ENCODE measurements around the gene MPV17. TPM values are rescaled to one million over a fixed set of nuclear protein-coding genes. Genes with fewer than 3 reads are reported as not detected.
"Not testable (repeated sequence)": the region's sequence is repeated elsewhere in the genome, so short reads cannot be mapped to it uniquely, and the experiment has no call there.

MPV17 gene
- total RNA-seq, 1 donor from 2014 or later, result 32.7 TPM

DNA sequence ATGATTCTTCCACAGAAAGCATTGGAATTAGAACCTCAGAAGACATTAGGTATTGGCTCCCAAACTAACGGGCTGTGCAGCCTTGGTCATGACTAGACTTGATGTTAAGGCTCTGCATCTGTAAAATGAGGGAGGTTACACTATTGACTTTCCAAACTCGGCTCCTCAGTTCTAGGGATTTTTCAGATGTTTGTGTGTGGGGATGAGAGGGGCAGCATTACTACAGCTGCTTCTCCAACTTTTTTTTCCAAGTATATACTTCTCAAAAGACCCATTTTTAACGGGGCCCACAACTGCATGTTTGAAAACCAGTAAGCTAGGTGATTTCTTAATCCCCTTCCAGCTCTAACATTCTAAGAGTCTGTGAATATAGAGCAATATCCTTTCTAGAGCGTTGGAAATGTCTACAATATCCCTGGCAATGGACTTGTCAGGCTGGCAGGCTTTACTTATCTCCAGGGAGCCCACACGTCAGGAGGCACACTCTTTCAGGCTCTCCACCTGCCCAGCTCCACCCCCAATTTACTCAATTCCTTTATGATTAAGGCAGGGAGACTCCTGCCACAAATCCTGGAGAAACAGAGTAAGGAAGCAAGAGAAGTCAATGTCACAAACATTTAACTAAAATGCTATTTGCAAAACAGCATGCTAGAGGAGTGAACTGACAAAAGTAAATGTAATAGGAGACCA is 844 bp upstream of the MPV17 start:
- DNase-seq (ENCODE audit: low read depth in 2 of 2), result no peak

DNA sequence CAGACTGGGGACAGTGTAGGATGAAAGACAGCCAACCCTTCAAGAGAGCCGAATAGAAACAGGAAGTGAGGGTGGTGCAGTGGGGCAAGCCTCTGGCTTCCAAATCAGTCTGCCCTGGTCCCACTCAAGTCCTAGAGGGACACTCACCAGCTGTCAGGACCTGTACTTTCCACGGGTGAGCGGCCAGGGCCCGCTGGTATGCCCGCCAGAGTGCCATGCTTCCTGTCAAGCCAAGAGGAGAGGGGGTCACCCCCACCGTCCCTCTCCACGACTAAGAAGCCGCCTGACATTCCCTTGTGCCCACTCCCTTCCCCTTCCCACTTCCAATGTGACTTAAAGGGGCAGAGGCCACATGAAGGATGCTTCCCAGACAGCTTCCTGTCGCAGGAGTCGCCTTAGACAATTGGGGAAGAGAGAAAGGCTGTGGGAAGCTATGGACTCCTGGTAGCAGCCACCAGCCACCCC is 564 bp downstream of the MPV17 start:
- peak; percentile 22 to 49 for DNase-seq (ENCODE audit: low read depth in 2 of 2)

DNA sequence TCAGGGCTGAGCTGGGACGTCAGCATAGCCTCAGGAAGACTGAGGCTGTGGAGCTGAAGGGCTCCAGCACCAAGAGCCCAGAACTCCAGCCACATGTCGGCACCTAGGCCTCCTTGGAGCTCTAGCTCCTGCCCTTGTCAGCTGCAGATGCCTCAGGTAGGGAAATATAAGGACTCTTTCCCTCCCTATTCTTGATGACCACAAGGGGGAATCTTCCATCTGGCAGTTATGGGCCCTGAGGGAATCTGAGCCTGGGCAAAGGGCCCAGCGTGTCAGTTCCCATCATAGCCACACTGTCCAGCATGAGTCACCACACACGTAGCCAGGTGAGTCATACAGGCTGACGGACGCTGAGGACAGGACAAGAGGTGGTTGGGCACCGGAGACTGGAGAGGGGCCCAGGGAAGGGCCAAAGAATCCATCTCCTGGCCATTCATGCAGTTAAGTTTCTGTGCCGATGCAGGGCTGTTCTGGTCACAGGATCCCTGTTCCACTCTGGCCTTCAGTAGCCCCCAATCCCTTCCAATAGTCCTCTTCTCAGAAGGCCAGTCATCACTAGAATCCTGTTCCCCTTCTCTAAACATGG is 1.8 kb downstream of the MPV17 start:
- DNase-seq (ENCODE audit: low read depth in 2 of 2), result peak; percentile 97 to 98

DNA sequence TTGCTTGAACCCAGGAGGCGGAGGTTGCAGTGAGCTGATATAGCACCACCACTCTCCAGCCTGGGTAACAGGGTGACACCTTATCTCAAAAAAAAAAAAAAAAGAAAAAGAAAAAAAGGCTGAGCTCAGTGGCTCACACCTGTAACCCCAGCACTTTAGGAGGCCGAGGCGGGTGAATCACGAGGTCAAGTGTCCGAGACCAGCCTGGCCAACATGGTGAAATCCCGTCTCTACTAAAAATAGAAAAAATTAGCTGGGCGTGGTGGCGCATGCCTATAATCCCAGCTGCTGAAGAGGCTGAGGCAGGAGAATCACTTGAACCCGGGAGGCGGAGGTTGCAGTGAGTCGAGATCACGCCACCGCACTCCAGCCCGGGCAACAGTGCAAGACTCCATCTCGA is 3.1 kb downstream of the MPV17 start:
- not testable (repeated sequence) for DNase-seq (ENCODE audit: low read depth in 2 of 2)

DNA sequence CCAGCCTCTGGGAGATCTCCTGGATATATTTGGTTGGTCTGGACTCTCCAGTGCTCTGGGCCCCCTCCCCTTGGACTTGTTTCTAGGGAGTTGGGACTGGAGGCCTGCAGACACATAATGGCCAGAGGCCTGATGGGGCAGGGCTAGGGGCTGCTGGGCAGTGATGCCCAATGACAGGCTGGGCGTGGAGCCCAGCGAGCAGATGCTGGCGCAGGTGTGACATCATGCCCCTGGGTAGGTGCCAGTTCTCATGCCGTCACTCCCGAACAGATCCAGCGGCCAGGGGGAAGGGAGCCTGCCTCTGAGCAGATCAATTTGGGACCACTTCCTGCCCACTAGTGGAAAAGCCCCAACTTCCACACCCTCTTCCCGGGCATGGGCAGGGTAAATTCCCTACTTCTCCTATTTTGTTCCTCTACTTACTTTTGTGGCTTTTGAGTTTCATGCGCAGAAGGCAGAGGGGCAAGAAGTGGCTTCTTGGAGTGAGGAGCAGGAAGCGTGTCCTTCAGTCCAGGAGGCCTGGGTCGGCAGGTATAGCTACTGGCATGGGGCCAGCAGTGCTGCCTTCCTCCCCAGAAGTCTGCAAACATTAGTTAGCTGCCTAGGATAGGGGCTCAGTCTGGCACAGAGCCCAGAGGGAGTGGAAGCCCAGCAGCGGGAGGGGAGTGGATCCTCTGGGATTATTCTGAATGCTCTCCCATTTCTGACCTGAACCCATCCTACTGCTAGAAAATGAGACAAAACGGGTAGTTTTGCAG is 6.1 kb downstream of the MPV17 start:
- DNase-seq (ENCODE audit: low read depth in 2 of 2), result no peak

DNA sequence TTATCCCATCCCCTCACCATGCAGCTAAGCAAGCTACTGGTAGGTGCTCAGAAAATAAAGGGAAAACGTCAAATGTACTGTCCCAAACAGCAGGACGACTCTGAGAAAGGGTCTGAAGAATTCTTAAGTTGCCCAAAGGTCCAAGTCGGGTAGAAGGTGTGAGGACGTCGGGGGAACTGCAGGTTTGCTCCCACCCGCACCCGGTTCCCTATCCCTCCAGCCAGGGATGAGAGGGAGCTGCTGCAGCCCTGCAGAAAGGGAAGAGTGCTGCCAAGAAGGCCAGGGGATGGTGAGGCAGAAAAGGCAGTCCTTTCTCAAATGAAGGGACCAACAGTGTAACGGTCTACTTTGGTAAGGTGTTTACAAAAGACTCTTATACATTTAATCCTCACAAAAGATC is 7.8 kb downstream of the MPV17 start:
- DNase-seq (ENCODE audit: low read depth in 2 of 2), result no peak

DNA sequence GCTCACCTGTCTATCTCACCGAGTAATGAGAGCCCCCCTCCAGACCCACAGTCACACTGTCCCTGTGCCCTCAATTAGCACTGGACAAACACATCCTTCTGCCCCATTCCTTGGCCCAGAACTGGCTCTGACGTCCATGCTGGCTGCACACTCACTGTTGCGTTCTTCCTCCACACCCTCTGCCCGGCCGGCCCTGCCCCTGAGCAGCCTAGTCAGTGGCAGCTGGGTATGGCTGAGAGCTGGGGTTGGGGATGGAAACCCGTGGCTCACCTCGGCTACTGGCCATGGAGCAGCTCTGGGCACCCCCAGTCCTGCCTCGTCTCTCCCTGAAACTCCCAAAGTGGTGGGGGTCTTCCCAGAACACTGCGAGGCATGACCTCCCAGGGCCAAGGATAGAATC is 8.2 kb downstream of the MPV17 start:
- no peak for DNase-seq (ENCODE audit: low read depth in 2 of 2)

DNA sequence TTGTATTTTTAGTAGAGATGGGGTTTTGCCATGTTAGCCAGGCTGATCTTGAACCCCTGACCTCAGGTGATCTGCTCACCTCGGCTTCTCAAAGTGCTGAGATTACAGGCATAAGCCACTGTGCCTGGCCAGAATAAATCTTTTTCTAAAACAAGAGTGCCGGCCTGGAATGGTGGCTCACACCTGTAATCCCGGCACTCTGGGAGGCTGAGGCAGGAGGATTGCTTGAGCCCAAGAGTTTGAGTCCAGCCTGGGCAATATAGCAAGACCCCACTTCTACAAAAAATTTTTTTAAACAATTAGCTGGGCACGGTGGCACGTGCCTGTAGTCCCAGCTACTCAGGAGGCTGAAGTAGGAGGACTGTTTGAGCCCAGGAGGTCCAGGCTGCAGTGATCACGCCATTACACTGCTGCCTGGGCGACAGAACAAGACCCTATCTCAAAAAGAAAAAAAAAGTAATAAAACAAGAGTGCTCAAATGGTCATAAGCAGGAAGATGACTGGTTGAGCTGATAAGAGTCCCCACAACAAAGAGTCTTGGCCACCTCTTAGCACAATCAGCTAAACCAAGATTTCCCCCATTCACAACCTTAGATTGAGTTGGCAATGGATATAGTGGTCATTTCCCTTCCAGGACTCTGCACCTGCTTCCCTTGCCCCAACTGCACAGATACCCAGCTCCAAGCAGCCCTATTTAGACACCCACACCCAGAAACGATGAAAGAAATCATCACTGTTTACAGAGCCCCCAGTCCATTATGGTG is 8.8 kb downstream of the MPV17 start:
- DNase-seq (ENCODE audit: low read depth in 2 of 2), result no peak

DNA sequence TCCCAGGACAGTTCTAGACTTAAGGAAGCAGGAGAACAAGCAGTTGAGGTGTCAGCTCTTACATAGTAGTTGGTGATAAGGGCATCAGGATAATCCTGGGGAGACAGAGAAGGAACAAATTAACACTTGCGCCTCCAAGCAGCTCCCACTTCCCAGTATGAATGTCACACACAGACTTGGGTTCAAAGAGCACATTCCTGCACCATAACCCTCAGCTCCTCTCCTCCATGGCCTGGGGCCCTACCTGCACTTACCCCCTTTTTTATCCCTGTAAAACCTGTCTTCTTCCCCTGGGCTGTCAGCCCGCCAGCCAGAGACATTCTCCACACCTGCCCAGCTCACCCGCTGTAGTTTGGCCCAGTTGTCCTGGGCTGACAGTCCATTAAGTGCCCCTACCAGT is 10.7 kb downstream of the MPV17 start:
- DNase-seq (ENCODE audit: low read depth in 2 of 2), result no peak

DNA sequence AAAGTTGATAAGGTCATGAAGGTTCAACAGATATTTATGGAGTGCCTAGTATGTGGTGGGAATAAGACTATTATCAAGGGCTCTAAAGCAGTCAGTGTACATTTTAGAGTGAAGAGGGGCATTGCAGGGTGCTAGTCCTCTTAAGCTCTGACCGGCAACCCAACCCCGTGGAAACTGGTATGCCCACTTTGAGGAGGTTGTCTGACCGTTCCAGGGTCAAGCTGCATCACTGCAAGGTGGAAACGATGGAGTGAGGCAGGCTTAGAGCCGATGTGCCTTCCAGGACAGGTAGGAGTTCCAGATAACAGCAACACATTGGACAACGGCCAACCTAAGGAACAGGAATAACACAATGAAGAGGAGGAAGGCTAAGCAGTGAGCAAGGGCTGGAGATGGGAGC is 13.2 kb downstream of the MPV17 start:
- no peak for DNase-seq (ENCODE audit: low read depth in 2 of 2)

DNA sequence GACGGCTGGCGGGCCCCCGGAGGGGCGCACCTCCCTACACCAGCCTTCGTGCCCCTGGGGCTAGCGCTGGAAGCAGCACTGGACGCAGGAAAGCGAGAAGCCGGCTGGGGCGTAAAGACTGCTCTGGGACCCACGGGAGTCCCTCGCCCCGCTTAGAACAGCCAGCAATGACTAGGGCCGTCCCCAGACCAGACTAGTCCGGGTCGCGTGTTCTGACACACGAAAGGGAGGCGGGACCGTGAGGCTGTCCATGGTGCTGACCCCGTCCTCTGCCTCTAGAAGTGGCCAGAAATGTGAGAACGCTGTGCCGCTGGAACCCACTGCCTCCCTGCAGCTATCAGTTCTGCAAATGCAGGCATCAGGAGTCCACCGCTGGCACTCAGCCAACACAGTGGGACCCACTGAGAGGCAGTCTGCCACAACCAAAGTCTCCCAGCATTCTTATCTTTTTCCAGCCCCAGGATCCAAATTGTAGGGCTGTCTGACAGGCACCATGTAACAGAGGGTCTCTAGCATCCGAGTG is 14.5 kb downstream of the MPV17 start, which contains the start of gene UCN:
TSS of gene UCN (minus strand) at position 87 of the 523 bp plus-strand sequence. CDS start 550 bp downstream, outside the sequence.
- peak; percentile 55 to 76 for DNase-seq (ENCODE audit: low read depth in 2 of 2)

DNA sequence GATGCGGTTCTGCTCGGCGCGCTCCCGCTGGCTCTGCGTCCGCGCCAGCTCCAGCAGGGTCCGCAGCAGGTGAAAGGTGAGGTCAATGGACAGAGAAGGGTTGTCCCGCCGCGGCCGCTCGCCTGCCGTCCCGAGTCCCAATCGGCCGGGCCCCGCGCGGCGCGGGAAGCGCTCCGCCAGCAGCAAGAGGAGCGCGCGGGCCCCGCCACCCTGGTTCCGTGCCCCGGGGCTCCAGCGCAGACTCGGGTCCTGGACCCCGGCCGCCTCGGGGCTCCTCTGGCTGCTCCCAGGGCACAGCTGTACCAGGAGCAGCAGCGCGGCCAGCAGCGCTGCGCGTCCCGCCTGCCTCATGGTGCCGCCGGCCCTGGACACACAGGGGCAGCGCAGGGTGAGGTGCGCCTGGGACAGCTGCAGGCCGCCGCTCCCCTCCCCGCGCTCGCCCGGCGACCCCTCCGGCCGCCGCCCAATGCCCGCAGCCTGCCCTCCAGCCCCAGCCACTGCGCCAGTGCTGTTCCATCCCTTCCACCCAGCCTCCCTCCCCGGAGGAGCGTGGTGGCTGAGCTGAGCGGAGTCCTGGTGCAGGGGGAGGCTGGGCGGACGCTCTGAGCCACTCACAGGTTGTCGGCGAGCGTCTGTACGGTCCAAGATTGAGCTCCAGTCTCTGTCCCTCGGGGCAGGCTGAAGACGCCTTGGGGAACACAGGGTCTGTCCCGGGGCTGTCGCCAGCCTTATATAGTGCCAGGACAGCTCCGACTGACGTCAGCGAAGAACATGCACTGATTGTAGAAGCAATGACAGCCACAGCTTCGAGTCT is 15.1 kb downstream of the MPV17 start:
- DNase-seq (ENCODE audit: low read depth in 2 of 2), result no peak

DNA sequence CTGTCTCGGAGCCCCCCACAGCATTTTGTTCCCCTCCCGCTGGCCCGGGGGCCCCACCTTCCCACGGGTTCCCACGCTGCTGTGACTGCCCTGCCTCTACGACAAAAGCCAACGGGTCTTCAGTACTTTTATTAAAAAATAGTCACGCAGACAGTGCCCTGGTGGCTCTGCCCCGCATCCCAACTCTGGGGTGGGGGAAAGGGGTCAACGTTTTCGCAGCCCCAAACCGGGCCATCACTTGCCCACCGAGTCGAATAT is 15.7 kb downstream of the MPV17 start:
- no peak for DNase-seq (ENCODE audit: low read depth in 2 of 2)

DNA sequence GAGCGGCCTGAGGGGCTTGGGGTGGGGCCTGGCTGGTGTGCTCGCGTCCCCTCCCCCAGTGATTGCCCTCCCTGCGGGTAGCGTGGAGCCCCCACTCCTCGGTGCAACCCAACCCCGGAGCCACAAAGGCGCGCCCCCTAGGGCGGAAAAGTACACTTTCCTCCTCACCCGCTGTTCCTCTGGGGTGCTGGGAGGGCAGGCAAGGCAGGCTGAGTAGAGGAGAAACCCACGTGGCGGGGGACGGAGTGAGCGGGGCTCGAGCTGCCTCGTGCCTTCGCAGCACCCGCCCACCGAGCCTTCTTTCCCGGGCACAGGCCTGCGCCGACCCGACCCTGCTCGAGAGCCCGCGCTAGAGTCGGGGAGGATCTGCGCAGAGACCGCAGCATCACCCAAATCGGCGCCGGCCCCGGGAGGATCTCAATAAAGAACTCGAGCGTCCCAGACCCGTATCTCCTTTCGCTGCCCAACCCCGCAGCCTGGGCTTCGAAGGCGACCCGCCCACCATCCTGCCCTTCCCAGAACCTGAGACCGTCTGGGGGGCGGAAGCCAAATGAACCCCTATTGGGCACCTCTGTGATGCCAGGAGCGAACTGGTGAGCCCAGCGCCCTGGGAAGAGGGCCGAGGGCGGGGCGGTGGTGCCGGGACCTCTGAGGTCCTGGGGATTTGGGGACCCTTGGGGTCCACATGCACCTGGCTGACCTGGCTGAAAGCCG is 16.2 kb downstream of the MPV17 start:
- DNase-seq (ENCODE audit: low read depth in 2 of 2), result no peak

DNA sequence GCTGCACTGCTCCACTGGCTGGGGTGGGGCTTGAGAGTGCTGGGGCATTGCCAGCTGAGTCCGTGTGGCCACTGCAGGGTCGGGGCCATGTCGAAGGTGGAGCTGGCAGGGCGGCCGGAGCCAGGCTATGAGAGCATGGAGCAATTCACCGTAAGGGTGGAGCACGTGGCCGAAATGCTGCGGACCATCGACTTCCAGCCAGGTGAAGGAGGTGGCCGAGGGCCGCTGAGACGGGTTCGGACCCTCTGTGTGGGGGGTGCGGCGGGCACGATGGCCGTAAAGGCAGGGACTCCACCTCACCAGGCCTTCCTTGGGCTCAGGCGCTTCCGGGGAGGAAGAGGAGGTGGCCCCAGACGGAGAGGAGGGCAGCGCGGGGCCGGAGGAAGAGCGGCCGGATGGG is 16.8 kb downstream of the MPV17 start:
- no peak for DNase-seq (ENCODE audit: low read depth in 2 of 2)

DNA sequence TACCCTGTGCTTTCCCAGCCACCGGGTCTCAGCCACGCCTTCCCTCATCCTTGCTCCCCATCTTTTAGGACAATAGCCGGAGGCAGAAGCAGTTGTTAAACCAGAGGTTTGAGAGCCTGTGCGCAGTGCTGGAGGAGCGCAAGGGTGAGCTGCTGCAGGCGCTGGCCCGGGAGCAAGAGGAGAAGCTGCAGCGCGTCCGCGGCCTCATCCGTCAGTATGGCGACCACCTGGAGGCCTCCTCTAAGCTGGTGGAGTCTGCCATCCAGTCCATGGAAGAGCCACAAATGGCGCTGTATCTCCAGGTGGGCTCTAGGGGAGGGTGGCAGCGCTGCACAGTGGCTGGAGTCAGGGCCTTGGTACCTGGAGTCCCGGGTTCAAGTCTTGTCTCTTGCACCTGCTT is 17.4 kb downstream of the MPV17 start:
- DNase-seq (ENCODE audit: low read depth in 2 of 2), result no peak

DNA sequence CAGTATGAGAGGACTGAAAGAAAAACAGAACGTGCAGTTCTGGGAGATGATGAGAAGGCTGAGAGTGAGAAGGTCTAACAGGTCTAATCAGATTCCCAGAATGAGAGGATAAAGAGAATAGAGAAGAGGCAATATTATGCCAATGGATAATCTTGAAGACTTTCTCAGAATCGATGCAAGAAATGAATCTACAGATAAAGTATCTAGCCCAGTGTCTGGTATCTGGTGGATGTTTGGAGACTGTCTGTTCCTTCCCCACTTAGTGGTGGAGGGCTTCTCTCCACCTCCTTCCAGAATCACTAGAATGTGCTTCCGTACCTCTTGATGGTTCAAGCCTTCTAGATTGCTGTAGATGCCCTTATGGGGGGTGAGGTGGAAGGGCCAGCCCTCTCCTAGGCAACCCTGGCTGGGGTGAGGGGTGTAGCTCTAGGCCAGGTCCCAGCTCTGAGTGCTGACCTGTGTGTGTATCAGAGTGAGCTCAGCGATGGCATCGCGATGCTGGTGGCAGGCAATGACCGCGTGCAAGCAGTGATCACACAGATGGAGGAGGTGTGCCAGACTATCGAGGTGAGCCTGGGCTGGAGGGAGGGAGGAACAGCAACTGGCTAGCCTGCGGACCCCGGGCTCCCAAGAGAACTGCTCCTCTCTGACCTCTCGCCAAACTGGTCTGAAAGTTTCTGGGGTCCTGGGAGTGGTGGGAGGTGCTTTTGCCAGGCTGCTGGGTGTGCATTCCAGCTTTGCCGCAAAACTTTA is 18.2 kb downstream of the MPV17 start:
- DNase-seq (ENCODE audit: low read depth in 2 of 2), result no peak

DNA sequence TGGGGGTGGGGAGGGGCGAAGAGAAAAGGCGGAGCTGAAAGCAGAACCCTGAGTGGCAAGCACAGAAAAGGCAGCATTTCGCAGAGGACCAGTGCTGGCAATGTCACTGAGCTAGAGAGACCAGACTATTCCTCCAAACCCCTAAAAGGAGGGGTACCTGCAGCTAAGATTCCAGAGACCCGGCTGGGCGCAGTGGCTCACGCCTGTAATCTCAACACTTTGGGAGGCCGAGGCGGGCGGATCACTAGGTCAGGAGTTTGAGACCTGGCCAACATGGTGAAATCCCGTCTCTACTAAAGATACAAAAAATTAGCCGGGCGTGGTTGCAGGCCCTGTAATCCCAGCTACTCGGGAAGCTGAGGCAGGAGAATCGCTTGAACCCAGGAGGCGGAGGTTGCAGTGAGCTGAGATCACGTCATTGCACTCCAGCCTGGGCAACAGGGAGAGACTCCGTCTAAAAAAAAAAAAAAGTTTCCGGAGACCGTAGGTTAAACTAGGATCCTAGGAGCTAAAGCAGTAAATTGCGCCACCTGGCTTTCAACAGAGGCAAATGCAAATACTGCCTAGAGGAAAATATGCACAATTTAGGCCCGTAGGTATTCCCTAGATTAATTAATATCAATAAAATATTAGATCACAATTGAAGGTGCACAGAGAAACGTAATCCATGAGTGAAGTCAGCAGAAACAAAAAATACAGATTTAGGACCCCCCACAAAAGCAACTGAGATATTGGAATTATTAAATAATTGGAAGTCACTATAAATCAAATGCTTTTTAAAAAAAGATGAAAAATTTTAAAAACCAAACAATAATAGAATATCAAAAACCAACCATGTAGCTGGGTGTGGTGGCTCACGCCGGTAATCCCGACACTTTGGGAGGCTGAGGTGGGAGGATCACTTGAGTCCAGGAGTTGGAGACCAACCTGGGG is 19.5 kb downstream of the MPV17 start:
- DNase-seq (ENCODE audit: low read depth in 2 of 2), result peak; percentile 73 to 87

Measured in lung microvascular endothelial cell (primary cell).